GM19324 (cell line): ENCODE measurements around the gene ARRDC1.

ENCODE experiments used
- ATAC-seq: cut with Tn5 transposase; IDR thresholded peaks from one replicate; pipeline ENCODE4 v1.9.1; 2021; ENCODE audit warnings: mild to moderate bottlenecking, moderate library complexity; ENCODE audit not compliant: unreplicated experiment, low FRiP score

ARRDC1 gene

DNA sequence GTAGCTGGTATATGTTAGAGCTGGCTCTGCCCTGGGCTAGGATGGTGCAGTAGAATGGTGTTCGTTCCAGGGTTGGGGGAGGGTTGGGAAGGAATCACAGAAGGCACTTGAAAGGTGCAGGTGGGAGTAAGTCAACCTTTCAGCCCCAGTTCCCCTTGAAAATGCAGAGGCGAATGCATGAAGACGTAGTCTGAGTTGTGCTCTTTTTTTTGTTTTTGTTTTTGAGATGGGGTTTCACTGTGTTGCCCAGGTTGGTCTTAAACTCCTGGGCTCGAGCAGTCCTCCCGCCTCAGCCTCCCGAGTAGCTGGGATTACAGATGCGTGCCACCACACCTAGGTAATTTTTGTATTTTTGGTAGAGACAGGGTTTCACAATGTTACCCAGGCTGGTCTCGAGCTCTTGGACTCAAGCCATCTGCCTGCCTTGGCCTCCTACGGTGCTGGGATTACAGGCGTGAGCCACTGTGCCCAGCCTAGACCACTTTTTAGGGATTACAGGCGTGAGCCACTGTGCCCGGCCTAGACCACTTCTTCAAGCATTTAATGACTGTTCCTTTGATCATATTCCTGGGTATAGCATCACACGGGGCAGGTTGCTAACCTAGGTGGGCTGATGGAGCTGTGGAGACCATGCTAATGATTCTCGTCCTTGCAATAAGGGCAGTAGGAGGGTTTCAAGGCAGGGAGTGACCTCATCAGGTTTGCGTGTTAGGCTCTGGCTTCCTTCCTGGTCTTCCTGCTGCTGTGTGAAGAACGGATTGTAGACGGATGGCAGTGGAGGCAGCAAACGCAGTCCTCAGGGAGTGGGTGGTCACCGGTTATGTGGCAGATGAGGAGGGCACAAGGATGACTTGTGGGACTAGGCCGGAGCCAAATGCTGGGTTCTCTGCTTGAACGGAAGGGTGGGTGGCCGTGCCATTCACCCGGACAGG, 27.0 kb downstream of the ARRDC1 start:
- ATAC-seq: no peak

DNA sequence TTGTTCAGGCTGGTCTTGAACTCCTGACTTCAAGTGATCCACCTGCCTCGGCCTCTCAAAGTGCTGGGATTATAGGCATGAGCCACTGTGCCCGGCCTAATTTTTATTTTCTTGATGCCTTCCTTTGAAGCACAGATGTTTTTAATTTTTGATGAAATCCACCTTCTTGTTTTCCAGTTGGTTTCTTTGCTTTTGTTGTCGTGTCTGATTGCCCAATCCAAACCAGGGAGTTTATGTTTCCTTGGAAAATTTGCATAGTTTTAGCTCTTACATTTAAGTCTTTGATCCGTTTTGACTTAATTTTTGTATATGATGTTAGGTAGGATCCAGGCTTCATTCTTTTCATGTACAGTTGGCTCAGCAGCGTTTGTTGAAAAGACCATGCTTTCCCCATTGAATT, 28.5 kb downstream of the ARRDC1 start:
- no peak for ATAC-seq

DNA sequence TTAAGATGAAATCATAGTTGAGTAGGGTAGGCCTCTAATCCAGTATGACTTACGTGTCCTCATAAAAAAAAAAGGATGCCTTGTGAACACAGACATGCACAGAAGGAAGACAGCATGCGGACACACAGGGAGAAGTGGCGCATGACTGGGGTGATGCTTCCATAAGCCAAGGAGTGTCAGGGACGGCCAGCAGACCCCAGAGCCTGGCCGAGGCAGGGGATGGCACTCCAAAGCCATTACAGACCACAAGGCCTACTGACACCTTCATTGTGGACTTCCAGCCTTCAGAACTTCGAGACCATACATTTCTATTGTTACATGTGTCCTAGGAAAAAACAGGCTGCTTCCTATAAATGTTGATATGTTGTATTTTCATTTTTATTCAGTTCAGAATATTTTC, 33.2 kb downstream of the ARRDC1 start:
- ATAC-seq: no peak

DNA sequence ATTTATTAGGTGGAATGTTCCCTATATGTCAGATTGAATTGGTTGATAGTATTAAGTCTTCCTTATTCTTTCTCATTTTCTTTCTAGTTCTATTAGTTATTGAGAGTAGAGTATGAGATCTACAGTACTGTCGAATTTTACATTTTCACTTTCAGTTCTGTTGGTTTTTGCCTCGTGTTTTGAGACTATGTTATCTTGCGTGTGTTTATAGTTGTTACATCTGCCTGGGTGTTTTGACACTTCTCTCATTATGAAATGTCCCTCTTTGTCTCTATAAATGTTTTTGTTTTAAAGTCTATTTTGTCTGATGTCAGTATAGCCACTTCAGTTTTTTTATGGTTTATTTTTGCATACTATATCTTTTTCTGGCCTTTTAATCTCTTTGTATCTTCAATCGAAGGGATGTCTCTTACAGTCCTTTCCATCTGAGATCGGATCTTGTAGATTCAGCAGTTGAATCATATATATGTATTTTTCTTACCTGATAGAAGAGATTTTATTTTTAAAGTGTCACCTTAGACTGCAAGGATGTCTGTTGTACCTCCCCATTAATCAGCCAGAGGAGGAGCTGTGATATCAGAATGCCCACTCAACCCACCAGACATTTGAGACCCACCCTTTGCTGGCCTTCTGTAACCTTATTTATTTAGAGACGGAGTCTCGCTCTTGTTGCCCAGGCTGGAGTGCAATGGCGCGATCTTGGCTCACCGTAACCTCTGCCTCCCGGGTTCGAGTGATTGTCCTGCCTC, 34.0 kb downstream of the ARRDC1 start:
- ATAC-seq: no peak

DNA sequence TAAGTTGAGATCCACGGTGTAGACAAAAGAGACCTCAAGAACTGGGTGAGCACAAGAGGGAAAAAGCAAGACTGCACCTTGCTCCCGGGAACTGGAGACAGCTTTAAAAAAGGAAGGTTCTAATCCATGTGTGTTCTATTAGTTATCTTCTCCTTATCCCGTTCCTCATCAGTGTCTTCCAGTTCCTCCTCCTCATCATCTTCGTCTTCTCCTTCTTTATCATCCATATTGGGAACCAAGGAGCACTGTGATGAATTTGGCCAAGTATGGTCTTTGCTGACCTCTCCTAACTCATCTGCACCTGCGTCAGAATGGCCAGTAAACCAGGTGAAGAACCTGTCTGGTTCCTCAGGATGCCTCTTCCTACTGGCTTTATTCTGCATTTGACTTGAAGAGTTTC, 35.4 kb downstream of the ARRDC1 start:
- no peak for ATAC-seq

DNA sequence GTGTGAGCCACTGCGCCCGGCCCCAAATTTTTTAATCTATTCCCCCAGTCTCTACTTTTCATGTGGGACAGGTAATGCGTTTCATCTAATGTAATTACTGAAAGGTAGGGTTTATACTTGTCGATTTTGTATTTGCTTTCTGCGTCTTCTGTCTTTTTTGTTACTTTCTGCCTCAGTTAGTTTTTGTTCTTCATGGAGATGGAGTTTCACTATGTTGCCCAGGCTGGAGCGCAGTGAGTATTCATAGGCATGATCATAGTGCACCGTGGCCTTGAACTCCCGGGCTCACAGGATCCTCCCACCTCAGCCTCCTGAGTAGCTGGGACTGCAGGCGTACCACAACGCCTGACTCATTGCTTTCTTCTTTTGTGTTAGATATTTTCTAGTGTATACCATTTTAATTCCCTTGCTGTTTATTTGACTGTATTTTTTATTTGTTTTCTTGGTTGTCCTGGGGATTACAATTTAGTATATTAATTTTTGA, 36.7 kb downstream of the ARRDC1 start:
- ATAC-seq: no peak

DNA sequence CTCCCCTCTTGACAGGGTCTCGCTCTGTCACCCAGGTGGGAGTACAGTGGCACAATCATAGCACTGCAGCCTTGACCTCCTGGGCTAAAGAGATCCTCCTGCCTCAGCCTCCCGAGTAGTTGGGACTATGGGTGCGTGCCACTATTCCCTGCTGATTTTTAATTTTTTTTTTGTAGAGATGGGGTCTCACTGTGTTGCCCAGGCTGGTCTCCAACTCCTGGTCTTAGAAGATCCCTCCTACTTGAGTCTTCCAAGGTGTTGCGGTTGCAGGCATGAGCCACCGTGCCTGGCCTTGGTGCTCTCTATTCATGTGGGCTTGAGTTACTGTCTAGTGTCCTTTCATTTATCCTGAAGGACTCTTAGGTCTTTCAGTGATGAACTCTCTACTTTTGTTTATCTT, 37.4 kb downstream of the ARRDC1 start:
- ATAC-seq: no peak

DNA sequence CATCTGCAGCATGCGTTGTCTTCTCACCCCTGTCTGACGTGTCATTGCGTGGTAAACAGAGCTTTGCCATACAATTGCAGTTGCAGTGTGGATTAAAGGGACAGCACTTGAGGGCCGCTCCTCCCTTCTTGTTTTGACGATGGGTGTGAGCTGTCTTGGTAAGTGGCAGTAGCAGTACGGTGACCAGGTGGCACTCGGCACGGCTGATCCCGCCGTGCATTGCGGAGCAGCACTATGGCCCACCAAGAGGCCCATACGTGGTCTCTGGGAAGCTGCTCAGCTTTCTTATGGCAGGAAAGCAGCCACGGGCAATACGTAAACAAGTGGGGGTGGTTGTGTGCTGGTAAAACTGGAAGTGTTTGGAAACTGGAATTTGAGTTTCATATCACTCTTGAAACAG, 38.4 kb downstream of the ARRDC1 start:
- ATAC-seq: no peak

DNA sequence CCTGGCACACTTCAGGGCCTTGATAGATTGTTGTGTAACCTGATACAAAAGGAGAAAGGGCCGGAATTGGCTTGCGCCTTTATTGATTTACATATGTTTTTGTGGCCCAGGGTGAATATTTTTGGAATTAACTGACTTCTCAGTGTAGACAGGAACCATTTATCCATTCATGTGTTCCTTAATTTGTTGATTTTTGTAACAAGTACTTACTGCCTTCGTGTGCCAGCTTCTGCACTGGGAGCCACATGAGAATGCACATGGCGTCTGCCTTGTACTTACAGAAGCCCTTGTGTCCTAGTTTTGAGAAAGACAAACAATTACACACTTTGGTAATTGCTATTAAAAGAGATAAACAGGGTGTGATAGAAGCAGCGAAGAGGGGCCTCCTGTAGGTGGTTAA, 39.7 kb downstream of the ARRDC1 start:
- no peak for ATAC-seq

DNA sequence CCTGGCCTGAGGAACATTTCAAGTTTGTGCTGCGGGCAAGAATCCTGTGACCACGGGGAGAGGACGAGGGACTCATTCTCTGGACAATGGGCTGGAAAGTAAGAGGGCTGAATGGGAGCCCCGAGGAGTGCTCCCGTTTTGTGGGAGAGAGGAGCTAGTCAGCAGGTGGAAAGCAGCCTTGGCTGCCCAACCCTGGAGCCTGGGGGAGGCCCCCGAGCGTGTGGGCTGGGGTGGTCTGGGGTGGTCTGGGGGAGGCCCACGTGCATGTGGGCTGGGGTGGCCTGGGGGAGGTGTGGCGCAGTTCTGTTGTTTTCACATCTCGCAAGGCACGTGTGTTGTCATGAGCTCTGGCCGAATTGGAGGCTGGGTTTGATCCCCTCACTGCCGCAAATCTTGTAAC, 40.9 kb downstream of the ARRDC1 start:
- no peak for ATAC-seq

DNA sequence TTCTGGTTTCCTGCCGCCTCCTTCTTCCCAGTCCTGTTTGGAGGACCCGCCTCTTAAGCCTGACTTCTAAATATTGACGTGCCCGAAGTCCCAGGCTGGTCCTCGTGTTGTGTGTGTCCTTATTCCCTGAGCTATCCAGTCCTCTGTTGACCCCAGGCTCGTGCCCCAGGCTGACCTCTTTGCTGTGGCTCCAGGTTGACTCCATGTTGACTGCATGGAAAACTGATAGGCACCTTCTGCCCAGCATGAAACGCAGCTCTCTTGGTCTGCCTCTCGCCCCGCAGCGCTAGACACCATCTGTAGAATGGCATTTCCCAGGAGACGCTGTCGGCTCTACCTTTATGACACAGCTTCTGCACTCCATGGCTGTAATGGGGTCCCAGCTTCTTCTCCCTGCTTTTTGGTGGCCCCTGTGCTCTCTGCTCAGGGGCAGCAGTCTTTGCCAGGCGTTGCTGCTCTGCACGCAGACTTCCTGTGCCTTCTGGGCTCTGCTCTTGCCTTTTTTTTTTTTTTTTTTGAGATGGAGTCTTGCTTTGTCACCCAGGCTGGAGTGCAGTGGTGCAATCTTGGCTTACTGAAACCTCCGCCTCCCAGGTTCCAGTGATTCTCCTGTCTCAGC, 41.7 kb downstream of the ARRDC1 start:
- no peak for ATAC-seq

DNA sequence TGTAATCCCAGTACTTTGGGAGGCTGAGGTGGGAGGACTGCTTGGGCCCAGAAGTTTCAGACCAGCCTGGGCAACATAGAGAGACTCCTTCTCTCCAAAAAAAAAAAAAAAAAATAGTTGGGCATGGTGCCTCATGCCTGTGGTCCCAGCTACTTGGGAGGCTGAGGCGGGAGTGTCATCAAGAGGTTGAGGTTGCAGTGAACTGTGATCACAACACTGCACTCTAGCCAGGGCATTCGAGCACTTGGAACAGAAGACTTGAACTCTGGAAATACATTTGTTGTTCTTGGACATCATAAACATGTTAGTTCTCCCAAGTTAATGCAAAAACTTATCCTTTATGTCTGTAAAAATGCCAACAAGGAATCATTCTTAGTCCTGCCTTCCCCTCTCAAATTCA, 42.9 kb downstream of the ARRDC1 start:
- no peak for ATAC-seq

DNA sequence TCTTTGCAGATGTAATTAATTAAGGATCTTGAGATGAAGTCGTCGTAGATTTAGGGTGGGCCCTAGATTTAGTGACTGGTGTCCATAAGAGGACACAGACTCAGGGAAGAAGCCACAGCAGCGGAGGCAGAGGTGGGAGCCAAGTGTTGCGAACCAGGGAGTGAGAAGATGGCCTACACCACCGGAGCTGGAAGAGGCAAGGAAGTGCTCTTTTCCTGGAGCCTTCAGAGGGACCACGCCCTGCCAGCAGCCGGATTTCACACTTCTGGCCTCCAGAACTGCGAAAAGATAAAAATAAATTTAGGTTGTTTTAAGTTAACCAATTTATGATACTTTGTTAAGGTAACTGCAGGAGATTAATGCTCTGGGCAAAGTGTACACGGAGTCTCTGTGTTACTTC, 44.1 kb downstream of the ARRDC1 start:
- ATAC-seq: no peak

DNA sequence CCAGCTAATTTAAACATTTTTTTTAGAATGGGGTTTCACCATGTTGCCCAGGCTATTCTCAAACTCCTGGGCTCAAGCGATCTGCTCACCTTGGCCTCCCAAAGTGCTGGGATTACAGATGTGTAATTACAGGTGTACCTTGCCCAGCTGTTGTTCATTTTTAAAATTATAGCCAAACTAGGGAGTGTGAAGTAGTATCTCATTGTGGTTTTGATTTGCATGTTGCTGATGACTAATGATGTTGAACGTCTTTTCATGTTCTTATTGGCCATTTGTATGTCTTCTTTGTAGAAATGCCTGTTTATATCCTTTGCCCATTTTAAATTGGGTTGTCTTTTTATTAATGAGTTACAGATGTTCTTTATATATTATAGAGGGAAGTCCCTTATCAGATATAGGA, 44.8 kb downstream of the ARRDC1 start:
- ATAC-seq: no peak

DNA sequence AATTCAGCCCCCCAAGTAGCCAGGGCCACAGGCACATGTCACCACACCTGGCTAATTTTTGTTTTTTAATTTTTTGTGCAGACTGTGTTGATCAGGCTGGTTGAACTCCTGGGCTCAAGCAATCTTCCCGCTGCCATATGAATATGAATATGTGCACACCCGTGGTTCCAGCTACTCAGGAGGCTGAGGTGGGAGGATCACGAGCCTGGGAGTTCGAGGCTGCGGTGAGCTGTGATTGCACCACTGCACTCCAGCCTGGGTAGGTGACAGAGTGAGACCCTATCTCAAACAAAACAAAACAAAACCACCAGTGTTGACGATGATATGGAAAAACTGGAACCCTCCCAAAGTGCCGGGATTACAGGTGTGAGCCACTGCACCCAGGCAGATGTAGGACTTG, 45.3 kb downstream of the ARRDC1 start:
- no peak for ATAC-seq

DNA sequence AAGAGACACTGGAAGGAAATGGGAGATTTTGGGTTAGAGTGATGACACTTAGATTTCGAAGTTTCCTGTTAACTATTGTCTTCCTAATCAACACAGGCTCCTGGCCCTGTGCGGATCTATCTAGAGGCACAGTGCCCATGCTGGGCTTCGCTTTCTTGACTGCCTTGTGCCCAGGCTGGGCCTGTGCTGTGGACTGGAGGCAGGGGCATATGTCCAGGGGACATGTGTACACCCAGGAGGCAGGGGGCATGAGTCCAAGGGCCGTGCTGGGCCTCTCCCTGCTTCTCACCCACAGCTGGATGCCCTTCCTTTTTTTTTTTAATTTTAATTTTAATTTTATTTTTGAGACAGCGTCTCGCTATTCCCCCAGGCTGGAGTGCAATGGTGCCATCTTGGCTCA, 50.9 kb downstream of the ARRDC1 start:
- no peak for ATAC-seq

DNA sequence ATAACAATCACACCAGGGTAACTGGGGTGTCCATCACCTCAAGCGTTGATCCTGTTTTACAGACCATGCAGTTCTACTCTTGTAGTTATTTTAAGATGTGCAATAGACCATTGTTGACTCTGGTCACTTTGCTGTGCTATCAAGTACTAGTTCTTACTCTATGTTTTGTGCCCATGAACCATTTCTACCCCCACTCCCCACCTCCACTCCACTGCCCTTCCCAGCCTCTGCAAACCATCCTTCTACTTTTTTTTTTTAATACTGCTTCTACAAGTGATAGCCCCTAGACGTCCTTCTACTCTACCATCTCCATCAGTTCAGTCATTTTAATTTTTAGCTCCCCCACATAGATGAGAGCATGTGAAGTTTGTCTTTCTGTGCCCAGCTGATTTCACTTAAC, 52.1 kb downstream of the ARRDC1 start:
- ATAC-seq: no peak

DNA sequence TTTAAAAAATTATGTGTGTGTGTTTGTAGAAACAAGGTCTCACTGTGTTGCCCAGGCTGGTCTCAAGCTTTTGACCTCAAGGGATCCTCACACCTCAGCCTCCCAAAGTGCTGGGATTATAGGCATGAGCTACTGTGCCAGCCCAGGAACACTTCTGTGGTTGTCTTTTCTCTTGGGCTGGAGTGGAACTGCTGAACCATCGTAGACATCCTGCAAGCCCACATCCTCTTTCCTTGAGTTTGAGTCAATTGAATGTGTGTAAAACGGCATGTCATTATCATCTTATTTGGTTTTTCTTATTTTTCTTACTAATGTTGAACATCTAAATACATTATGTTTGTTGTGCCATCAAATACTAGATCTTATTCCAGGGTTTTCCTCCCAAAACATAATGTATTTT, 53.3 kb downstream of the ARRDC1 start:
- ATAC-seq: no peak

DNA sequence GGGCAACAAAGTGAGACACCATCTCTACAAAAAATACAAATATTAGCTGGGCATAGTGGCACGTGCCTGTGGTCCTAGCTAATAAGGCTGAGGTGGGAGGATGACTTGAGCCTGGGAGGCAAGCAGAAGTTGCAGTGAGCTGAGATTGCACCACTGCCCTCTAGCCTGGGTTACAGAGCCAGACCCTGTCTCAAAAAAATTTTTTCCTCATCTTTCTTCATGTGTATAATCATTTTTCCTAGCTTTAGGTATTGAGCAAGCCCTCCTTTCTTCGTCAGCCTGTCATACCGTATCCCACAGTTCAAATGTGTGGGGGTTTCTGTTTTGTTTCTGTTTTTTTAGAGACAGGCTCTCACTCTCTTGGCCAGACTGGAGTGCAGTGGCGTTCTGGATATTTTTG, 54.7 kb downstream of the ARRDC1 start:
- ATAC-seq: no peak

DNA sequence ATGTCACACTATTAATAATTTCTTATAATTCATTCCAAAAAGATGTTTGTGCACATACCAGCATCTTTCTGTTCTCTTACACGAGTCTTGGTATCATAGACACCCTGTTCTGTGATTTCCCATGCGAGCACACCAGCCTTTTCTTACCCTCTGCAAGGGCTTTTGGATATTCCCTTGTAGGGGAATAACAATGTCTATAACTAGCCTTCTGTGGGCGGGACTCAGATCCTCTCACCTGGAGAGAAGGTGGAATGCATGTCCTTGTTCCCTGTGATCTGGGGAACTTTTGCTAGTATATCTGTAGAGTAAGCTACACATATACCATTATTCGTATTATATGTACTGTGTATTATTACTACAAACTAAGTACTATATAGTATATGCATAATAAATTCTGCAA, 58.1 kb downstream of the ARRDC1 start:
- no peak for ATAC-seq

DNA sequence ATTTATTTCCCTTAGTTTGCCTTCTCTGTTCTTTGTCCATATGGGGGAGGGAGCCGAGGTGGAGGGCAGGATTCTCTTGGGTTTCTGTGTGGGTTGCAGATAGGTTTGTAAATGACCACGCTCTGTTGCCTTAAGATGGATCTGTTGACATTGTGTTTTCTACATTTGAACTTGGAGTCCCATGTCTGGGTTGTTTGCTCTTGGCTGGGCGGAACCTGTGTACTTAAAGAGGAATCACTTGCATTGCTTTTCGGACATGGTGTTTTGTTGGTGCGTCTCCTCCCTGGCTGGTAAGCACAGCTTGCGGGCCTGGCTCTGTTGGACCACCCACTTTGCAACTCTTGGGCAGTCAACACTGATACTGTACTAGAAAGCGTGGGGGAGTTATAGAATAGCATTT, 59.2 kb downstream of the ARRDC1 start:
- ATAC-seq: no peak
